Smooth muscle cell (in vitro differentiated cells): ENCODE measurements around the gene CASKIN1. TPM values are rescaled to one million over a fixed set of nuclear protein-coding genes. Genes with fewer than 3 reads are reported as not detected.

Experiments used
- DNase-seq: peaks from one replicate; lab custom pipeline; 2025; ENCODE audit not compliant: unreplicated experiment; lab: John Stamatoyannopoulos, UW
- H2AFZ ChIP-seq: fragments of 200-600 bp; sonication (generic); 2 replicates; pipeline ENCODE4 v1.6.0; 2016; ENCODE audit warnings: antibody characterized with exemption, low read depth, mild to moderate bottlenecking
- H3F3A ChIP-seq: fragments of 200-600 bp; sonication (generic); 2 replicates; pipeline ENCODE4 v1.6.0; 2017; ENCODE audit warnings: antibody characterized with exemption, low read depth
- H3K27ac ChIP-seq: fragments of 200-600 bp; sonication (generic); 2 replicates; pipeline ENCODE4 v1.5.1; 2016; ENCODE audit warnings: low read depth, mild to moderate bottlenecking
- H3K27me3 ChIP-seq: fragments of 200-600 bp; sonication (generic); 2 replicates; pipeline ENCODE4 v1.6.1; 2016; ENCODE audit warnings: low read depth, mild to moderate bottlenecking
- H3K36me3 ChIP-seq: fragments of 200-600 bp; sonication (generic); 2 replicates; pipeline ENCODE4 v1.5.1; 2016; ENCODE audit warnings: low read depth
- H3K4me1 ChIP-seq: fragments of 200-600 bp; sonication (generic); 2 replicates; pipeline ENCODE4 v1.5.1; 2016; ENCODE audit warnings: low read depth
- H3K4me2 ChIP-seq: fragments of 200-600 bp; sonication (generic); 2 replicates; pipeline ENCODE4 v1.6.0; 2016; ENCODE audit warnings: mild to moderate bottlenecking
- H3K4me3 ChIP-seq: fragments of 200-600 bp; sonication (generic); 2 replicates; pipeline ENCODE4 v1.5.1; 2016; ENCODE audit warnings: mild to moderate bottlenecking
- H3K79me2 ChIP-seq: fragments of 200-600 bp; sonication (generic); 2 replicates; pipeline ENCODE4 v1.6.0; 2016; ENCODE audit warnings: low read depth, mild to moderate bottlenecking
- H3K9ac ChIP-seq: fragments of 200-600 bp; sonication (generic); 2 replicates; pipeline ENCODE4 v1.6.0; 2016; ENCODE audit warnings: low read depth
- H3K9me3 ChIP-seq: fragments of 200-600 bp; sonication (generic); replicated peaks from 2 replicates; pipeline ENCODE4 v1.5.1; 2016; ENCODE audit warnings: low read depth
- H4K20me1 ChIP-seq: fragments of 200-600 bp; sonication (generic); 2 replicates; pipeline ENCODE4 v1.6.0; 2016; ENCODE audit warnings: low read depth
- CTCF ChIP-seq: fragments of 200-600 bp; sonication (generic); IDR thresholded peaks from 2 replicates; pipeline ENCODE4 v1.5.1; 2017; ENCODE audit warnings: borderline replicate concordance, mild to moderate bottlenecking, antibody characterized with exemption; ENCODE audit not compliant: insufficient read depth, poor library complexity, severe bottlenecking
- WGBS: methylation state at CpG from one replicate; pipeline ENCODE4 v1.1.7; 2016; ENCODE audit warnings: low lambda C conversion rate; 5-methylcytosine and 5-hydroxymethylcytosine counted together
- polyA plus RNA-seq: library from polyadenylated mRNA; unstranded; fragments of >200 nt; fragmentation: Nextera tagmentation; extraction: Ambion mirVana; gene quantifications from 2 replicates; pipeline ENCODE4 v1.2.1, GENCODE V29; 2016
- total RNA-seq: library from RNA; depleted of rRNA; stranded (reverse); fragments of >200 nt; gene quantifications from 2 replicates; pipeline ENCODE4 v1.2.3, GENCODE V29; 2014

The CASKIN1 gene
- total and polyA plus RNA-seq, 2 experiments from 2014 or later: 0.09 to 0.45 TPM

GRCh38 chr16:2195322-2196161 is 863 bp downstream of the CASKIN1 start:
- no peak for TF ChIP-seq CTCF
- Histone ChIP-seq H3K4me2 (peak overlapping the region; percentile 88), H3K4me1 (no peaks in the 10 kb centered on the region), H3F3A (no peaks in the 10 kb centered on the region), H3K79me2 (no peaks in the 10 kb centered on the region), H3K27ac (no peak overlapping the region), H3K4me3 (peak overlapping the region; percentile 46), H3K9me3 (no peaks in the 10 kb centered on the region), H3K9ac (no peak overlapping the region), H3K36me3 (no peaks in the 10 kb centered on the region), H4K20me1 (no peaks in the 10 kb centered on the region), H2AFZ (no peak overlapping the region), H3K27me3 (peaks cover 43% of the 10 kb centered on the region)
- 7% methylated on average over 45 of the region's 49 CpGs for WGBS
- DNase-seq: no peak

- WGBS: 22% methylated on average over 10 of the region's 10 CpGs
- Histone ChIP-seq H3K4me2 (peak overlapping the region; percentile 88), H3K36me3 (no peaks in the 10 kb centered on the region), H3K9me3 (no peaks in the 10 kb centered on the region), H2AFZ (no peak overlapping the region), H3F3A (no peaks in the 10 kb centered on the region), H3K9ac (no peak overlapping the region), H4K20me1 (no peaks in the 10 kb centered on the region), H3K27me3 (peaks cover 43% of the 10 kb centered on the region), H3K4me1 (no peaks in the 10 kb centered on the region), H3K4me3 (peak overlapping the region; percentile 46), H3K79me2 (no peaks in the 10 kb centered on the region), H3K27ac (no peak overlapping the region)
- TF ChIP-seq CTCF: peak; percentile 34
- DNase-seq: no peak
Measured at GRCh38 chr16:2194852-2195321, 1.5 kb downstream of the CASKIN1 start.

GRCh38 chr16:2194166-2194834 is 2.1 kb downstream of the CASKIN1 start:
- TF ChIP-seq CTCF: no peak
- Histone ChIP-seq H3K4me3 (no peak overlapping the region), H3K9me3 (no peaks in the 10 kb centered on the region), H3K27ac (no peak overlapping the region), H3F3A (no peaks in the 10 kb centered on the region), H3K79me2 (no peaks in the 10 kb centered on the region), H3K36me3 (no peaks in the 10 kb centered on the region), H2AFZ (no peak overlapping the region), H3K4me1 (no peaks in the 10 kb centered on the region), H3K27me3 (peaks cover 43% of the 10 kb centered on the region), H3K4me2 (no peak overlapping the region), H4K20me1 (no peaks in the 10 kb centered on the region), H3K9ac (no peak overlapping the region)
- 78% methylated on average over 16 of the region's 16 CpGs for WGBS
- DNase-seq: no peak
